GM12865 (cell line): ENCODE results near the gene RECQL5.
A peak's percentile ranks its signal among the peaks of the same experiment; 100 is the strongest.
"Not testable (repeated sequence)": the region's sequence is repeated elsewhere in the genome, so short reads cannot be mapped to it uniquely, and the experiment has no call there.

Source experiments
- DNase-seq: peaks from one replicate; pipeline ENCODE4 v3.0.0; 2010; ENCODE audit warnings: low read depth
- H3K4me3 ChIP-seq: 2 replicates; pipeline ENCODE4 v1.5.1; 2011; ENCODE audit warnings: mild to moderate bottlenecking, low read depth, low read length, control low read depth
- CTCF ChIP-seq: IDR thresholded peaks from 2 replicates; pipeline ENCODE4 v1.5.1; 2011; ENCODE audit warnings: low read length, control low read depth, low read depth, inconsistent platforms; ENCODE audit not compliant: insufficient read depth; ENCODE audit errors: missing control alignments

RECQL5 gene

GRCh38 chr17:75595284-75595919, 71.6 kb downstream of the RECQL5 start:
- H3K4me3 ChIP-seq = no peak overlapping the region
- DNase-seq = no peak
- TF ChIP-seq CTCF = no peak

GRCh38 chr17:75594499-75595283, 72.3 kb downstream of the RECQL5 start:
- no peak for DNase-seq
- TF ChIP-seq CTCF = peak; percentile 2
- no peak overlapping the region for H3K4me3 ChIP-seq

- not testable (repeated sequence) for H3K4me3 ChIP-seq, DNase-seq
These were observed 73.5 kb downstream of the RECQL5 start for GRCh38 chr17:75593430-75593829.

GRCh38 chr17:75592348-75593020, 74.5 kb downstream of the RECQL5 start:
- no peak for TF ChIP-seq CTCF
- H3K4me3 ChIP-seq = no peak overlapping the region
- DNase-seq = no peak

- TF ChIP-seq CTCF = no peak
- H3K4me3 ChIP-seq = no peak overlapping the region
- no peak for DNase-seq
These were observed 75.1 kb downstream of the RECQL5 start for GRCh38 chr17:75591722-75592302.

- TF ChIP-seq CTCF = no peak
- DNase-seq = no peak
- H3K4me3 ChIP-seq = no peak overlapping the region
These were observed 75.9 kb downstream of the RECQL5 start for GRCh38 chr17:75590849-75591721.

GRCh38 chr17:75590314-75590761, 76.6 kb downstream of the RECQL5 start:
- DNase-seq = no peak
- no peak overlapping the region for H3K4me3 ChIP-seq
- TF ChIP-seq CTCF = no peak
